C4-2B (cell line): Measurements from ENCODE around the gene PLPPR3.

Source experiments
- H3K27ac ChIP-seq: fragments of 450-650 bp; 2 replicates; pipeline ENCODE4 v1.5.1; 2017
- ZFX ChIP-seq: fragments of 450-650 bp; IDR thresholded peaks from 2 replicates; pipeline ENCODE4 v1.6.1; 2017
- TF ChIP-seq, protein P1 (sequence below): fragments of 450-650 bp; conservative IDR thresholded peaks from 2 replicates; pipeline ENCODE4 v1.5.1; 2017; ENCODE audit warnings: mild to moderate bottlenecking

PLPPR3 gene

DNA sequence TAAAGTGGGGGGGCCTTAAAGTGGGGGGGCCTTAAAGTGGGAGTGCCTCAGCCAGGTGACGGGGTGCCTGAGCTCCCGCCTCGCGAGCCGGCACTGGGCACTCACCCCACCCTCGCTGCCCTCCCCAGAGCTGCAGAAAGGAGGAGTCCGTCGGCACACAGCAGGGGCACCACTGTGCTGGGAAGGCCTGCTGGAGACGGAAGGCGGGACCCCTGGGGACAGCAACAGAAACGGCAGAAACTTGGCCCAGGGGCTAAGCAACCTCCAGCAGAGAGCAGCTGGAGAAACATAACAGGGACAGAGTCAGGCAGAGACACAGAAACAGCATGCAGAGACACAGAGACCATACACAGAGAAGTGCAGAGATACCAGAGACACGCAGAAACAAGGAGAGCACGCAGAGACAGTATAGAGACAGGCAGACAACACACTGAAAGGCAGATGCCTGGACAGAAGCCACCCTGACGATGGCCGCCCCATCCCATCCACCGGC, 45.6 kb upstream of the PLPPR3 start:
- no peak overlapping the region for H3K27ac ChIP-seq

DNA sequence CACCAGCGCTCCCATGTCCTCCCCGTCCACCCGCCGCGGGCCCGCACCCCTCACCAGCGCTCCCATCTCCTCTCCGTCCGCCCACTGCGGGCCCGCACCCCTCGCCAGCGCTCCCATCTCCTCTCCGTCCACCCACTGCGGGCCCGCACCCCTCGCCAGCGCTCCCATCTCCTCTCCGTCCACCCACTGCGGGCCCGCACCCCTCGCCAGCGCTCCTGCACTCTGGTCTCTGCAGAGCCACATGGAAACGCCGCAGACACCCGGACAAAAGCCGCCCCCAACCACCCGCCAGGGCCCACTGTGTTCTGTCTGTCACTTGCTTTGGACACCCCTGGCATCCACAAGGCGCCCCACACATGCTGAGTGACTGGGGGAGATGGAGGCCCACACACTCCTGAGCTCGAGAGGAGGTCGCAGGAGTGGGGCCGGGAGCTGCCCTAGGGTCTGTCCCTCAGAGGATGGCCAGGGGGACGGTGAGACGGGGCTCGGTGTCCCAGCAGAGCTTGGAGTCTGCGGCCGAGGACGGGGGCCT, 45.1 kb upstream of the PLPPR3 start:
- H3K27ac ChIP-seq, result no peak overlapping the region
- TF ChIP-seq, protein P1, sequence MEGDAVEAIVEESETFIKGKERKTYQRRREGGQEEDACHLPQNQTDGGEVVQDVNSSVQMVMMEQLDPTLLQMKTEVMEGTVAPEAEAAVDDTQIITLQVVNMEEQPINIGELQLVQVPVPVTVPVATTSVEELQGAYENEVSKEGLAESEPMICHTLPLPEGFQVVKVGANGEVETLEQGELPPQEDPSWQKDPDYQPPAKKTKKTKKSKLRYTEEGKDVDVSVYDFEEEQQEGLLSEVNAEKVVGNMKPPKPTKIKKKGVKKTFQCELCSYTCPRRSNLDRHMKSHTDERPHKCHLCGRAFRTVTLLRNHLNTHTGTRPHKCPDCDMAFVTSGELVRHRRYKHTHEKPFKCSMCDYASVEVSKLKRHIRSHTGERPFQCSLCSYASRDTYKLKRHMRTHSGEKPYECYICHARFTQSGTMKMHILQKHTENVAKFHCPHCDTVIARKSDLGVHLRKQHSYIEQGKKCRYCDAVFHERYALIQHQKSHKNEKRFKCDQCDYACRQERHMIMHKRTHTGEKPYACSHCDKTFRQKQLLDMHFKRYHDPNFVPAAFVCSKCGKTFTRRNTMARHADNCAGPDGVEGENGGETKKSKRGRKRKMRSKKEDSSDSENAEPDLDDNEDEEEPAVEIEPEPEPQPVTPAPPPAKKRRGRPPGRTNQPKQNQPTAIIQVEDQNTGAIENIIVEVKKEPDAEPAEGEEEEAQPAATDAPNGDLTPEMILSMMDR, result no peak
- TF ChIP-seq ZFX, result no peak

More for the DNA sequence above, 45.6 kb upstream of the PLPPR3 start:
- TF ChIP-seq, protein P1, result no peak
- no peak for TF ChIP-seq ZFX

DNA sequence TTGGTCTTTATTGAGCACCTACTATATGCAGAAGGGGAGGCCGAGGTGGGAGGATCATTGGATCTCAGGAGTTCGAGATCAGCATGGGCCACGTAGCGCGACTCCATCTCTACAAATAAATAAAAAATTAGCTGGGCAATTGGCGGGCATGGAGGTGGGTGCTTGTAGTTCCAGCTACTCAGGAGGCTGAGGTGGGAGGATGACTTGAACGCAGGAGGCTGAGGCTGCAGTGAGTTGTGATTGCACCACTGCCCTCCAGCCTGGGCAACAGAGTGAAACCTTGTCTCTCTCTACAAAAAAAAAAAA, 41.5 kb upstream of the PLPPR3 start:
- no peak overlapping the region for H3K27ac ChIP-seq
- no peak for TF ChIP-seq ZFX
- TF ChIP-seq, protein P1, result no peak

DNA sequence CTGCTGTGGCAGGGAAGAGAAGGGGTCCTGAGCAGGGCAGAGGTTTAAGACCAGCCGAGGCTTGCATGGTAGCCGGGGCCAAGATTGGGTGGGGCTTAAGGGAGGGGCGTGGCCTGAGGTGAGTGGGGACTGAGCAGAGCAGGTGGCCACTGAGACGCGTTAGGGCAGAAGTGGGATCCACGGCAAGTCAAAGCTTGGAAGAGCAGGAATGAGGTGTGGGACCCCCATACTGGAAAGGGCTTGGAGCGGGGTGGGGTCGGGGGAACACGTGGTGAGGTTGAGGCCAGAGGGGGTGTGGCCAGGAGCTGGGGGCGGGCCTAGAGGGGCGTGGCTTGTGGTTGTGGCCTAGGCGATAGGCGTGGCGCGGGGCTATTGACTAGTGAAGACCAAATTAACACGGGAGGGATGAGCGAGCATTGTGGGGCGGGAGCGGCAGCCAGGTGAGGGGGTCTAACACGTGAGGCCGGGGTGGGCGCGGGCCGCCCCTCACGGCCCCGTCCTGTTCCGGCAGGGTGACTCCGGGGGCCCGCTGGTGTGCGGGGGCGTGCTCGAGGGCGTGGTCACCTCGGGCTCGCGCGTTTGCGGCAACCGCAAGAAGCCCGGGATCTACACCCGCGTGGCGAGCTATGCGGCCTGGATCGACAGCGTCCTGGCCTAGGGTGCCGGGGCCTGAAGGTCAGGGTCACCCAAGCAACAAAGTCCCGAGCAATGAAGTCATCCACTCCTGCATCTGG, 41.0 kb upstream of the PLPPR3 start:
- TF ChIP-seq, protein P1, result no peak
- TF ChIP-seq ZFX, result no peak
- H3K27ac ChIP-seq, result no peak overlapping the region

DNA sequence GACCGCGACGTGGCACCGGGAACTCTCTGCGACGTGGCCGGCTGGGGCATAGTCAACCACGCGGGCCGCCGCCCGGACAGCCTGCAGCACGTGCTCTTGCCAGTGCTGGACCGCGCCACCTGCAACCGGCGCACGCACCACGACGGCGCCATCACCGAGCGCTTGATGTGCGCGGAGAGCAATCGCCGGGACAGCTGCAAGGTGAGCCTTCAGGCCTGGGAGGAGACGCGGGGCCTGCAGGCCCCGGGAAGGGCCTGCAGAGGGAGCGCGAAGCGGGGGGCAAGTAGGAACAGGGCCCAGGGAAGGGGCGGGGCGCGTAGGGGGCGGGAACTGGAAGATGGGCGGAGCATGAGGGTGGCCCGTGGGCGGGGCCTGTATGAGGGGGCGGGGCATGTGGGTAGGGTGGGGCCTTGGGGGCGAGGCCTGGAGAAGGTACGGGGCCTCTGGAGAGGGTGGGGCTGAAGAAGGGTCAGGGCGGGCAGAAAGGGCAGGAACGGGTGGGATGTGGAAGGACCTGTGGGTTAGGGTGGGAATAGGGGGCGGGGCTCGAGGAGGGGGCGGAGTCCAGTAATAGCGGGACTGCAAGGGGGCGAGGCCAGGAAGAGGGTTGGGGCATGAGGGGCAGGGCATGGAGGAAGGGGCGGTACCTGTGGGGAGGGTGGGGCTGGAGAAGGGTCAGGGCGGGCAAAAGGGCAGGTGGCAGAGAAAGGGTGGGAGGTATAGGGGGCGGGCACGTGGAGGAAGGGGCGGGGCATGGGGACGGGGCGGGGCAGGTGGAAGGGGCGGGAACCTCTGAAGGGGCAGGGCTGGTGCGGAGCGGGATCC, 40.2 kb upstream of the PLPPR3 start:
- H3K27ac ChIP-seq, result no peak overlapping the region
- no peak for TF ChIP-seq ZFX
- TF ChIP-seq, protein P1, result no peak

DNA sequence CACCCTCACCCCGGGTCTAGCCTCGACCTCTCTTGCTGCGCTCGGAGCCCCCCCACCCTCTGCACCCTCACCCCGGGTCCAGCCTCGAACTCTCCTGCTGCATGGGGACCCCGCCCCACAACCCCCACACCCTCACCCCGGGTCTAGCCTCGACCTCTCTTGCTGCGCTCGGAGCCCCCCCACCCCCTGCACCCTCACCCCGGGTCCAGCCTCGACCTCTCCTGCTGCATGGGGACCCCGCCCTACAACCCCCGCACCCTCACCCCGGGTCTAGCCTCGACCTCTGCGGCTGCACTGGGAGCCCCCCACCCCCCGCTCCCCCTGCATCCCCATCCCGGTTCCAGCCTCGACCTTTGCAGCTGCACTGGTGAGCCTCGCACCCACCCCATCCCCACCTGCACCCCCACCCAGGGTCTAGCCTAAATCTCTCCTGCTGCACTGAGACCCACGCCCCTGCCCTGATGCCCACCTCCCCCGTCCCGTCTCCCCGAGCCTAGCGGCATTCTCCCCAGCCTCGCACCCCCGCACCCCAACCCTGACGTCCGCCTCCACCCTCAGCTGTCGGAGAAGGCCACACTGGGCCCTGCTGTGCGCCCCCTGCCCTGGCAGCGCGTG, 39.5 kb upstream of the PLPPR3 start:
- no peak overlapping the region for H3K27ac ChIP-seq
- TF ChIP-seq, protein P1, result no peak
- no peak for TF ChIP-seq ZFX
